ENCODE data around the gene TRUB2.
A peak's percentile ranks its signal among the peaks of the same experiment; 100 is the strongest.

TRUB2 gene

GRCh38 chr9:128361986-128362646 lies 39.9 kb upstream of the TRUB2 start:
- DNase-seq (ENCODE audit: insufficient read length, low spot score), result peak; percentile 77
- peak; percentile 84 for FAIRE-seq
- TF ChIP-seq PAX5 (IDR thresholded peaks at IDR 0.05; ENCODE audit: insufficient read depth, low read length, severe bottlenecking), result no peak
- no peak for TF ChIP-seq TAF1 (IDR thresholded peaks at IDR 0.05; ENCODE audit: low read depth, low read length)
- no peak for TF ChIP-seq POLR2A (IDR thresholded peaks at IDR 0.05; ENCODE audit: low read depth, low read length)
- no peak for TF ChIP-seq SPI1 (IDR thresholded peaks at IDR 0.05; ENCODE audit: low read depth, low read length)
- TF ChIP-seq POU2F2 (IDR thresholded peaks at IDR 0.05; ENCODE audit: low read depth, low read length), result no peak
- no peak for TF ChIP-seq POLR2AphosphoS5 (IDR thresholded peaks at IDR 0.05; ENCODE audit: low read depth, low read length)

DNA sequence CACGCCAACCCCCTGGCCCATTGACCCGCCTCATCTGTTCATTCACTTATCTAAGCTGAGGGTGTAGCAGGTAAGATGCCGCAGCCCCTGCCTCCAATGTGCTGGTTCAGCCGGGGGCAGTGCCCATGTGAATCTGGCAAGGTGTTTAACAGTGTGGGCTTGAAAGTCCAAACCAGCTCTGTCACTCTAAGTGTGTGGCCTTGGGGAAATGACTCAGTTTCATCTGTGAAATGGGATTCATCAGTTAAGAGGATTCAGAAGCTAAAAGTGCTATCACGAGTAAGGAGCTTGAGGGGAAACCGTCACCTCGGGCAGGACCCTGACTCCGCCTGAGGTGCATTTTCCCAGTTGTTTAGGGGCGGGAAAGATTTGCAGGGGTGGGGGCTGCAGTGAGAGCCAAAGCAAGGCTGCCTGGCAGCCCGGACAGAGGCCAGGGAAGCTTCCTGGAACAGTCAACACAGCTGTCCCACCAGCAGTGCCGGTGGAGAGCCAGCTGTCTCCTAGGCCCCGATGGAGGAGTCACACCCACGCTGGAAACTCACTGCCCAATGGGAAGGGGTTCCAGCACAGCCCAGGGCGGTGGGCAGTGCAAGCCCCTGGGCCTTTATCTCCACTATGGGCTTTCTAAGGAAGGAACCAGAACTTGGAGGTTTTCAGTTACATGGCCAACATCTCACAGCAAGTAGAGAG lies 39.2 kb upstream of the TRUB2 start:
- TF ChIP-seq SPI1 (IDR thresholded peaks at IDR 0.05; ENCODE audit: low read depth, low read length) (no peak), POU2F2 (IDR thresholded peaks at IDR 0.05; ENCODE audit: low read depth, low read length) (no peak), PAX5 (IDR thresholded peaks at IDR 0.05; ENCODE audit: insufficient read depth, low read length, severe bottlenecking) (no peak), TAF1 (IDR thresholded peaks at IDR 0.05; ENCODE audit: low read depth, low read length) (no peak), POLR2A (IDR thresholded peaks at IDR 0.05; ENCODE audit: low read depth, low read length) (no peak), POLR2AphosphoS5 (IDR thresholded peaks at IDR 0.05; ENCODE audit: low read depth, low read length) (no peak)
- no peak for FAIRE-seq
- no peak for DNase-seq (ENCODE audit: insufficient read length, low spot score)

- no peak for TF ChIP-seq TAF1 (IDR thresholded peaks at IDR 0.05; ENCODE audit: low read depth, low read length)
- no peak for TF ChIP-seq PAX5 (IDR thresholded peaks at IDR 0.05; ENCODE audit: insufficient read depth, low read length, severe bottlenecking)
- no peak for DNase-seq (ENCODE audit: insufficient read length, low spot score)
- no peak for FAIRE-seq
Observed at GRCh38 chr9:128360826-128361225, 38.6 kb upstream of the TRUB2 start.

DNA sequence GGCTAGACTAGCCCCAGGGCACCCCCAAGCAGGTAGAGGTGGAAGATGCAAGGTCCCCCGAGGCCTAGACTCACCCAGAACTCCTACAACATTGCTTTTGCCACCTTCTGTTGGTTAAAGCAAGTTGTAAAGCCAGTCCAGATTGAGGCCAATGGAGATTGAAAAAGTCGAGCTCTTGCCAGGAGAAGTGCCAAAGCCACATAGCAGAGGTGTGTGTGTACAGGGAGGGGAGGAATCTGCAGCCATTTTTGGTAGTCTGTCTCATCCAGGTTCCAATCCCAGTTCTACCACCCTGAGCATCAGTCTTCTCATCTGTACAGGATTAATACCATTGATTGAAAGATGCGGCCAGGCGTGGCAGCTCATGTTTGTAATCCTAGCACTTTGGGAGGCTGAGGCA lies 36.6 kb upstream of the TRUB2 start:
- DNase-seq (ENCODE audit: insufficient read length, low spot score) (no peak), FAIRE-seq (no peak)
- TF ChIP-seq SPI1 (IDR thresholded peaks at IDR 0.05; ENCODE audit: low read depth, low read length) (no peak), POLR2AphosphoS5 (IDR thresholded peaks at IDR 0.05; ENCODE audit: low read depth, low read length) (no peak), TAF1 (IDR thresholded peaks at IDR 0.05; ENCODE audit: low read depth, low read length) (no peak), POLR2A (IDR thresholded peaks at IDR 0.05; ENCODE audit: low read depth, low read length) (no peak), PAX5 (IDR thresholded peaks at IDR 0.05; ENCODE audit: insufficient read depth, low read length, severe bottlenecking) (no peak), POU2F2 (IDR thresholded peaks at IDR 0.05; ENCODE audit: low read depth, low read length) (no peak)

DNA sequence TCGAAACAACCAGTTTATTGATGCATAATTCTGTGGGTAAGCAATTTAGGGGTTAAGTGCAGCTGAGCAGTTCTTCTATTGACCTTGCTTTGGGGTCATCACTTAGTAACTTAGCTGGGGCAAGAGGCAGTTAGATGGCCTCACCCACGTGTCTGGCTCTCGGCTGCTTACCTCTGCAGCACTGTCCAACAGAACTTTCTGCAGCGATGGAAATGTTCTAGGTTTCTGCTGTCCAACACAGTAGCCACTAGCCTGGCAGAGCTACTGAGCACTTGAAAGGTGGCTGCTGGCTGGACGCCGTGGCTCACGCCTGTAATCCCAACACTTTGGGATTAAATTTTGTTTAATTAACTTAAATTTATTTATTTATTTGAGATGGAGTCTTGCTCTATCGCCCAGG lies 35.8 kb upstream of the TRUB2 start:
- no peak for TF ChIP-seq SPI1 (IDR thresholded peaks at IDR 0.05; ENCODE audit: low read depth, low read length)
- no peak for TF ChIP-seq POU2F2 (IDR thresholded peaks at IDR 0.05; ENCODE audit: low read depth, low read length)
- TF ChIP-seq POLR2AphosphoS5 (IDR thresholded peaks at IDR 0.05; ENCODE audit: low read depth, low read length), result no peak
- FAIRE-seq (no peak), DNase-seq (ENCODE audit: insufficient read length, low spot score) (no peak)

DNA sequence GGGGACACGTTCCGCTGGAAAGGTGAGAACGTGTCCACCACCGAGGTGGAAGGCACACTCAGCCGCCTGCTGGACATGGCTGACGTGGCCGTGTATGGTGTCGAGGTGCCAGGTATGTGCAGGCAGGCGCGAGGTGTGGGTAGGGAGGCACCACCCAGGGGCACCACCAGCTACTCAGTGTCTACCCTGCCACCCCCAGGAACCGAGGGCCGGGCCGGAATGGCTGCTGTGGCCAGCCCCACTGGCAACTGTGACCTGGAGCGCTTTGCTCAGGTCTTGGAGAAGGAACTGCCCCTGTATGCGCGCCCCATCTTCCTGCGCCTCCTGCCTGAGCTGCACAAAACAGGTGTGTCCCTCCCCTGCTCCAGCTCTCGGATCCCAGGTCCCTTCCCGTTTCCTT lies 33.2 kb upstream of the TRUB2 start:
- no peak for DNase-seq (ENCODE audit: insufficient read length, low spot score)
- TF ChIP-seq PAX5 (IDR thresholded peaks at IDR 0.05; ENCODE audit: insufficient read depth, low read length, severe bottlenecking) (no peak), SPI1 (IDR thresholded peaks at IDR 0.05; ENCODE audit: low read depth, low read length) (no peak), POLR2A (IDR thresholded peaks at IDR 0.05; ENCODE audit: low read depth, low read length) (no peak), TAF1 (IDR thresholded peaks at IDR 0.05; ENCODE audit: low read depth, low read length) (no peak), POLR2AphosphoS5 (IDR thresholded peaks at IDR 0.05; ENCODE audit: low read depth, low read length) (no peak), POU2F2 (IDR thresholded peaks at IDR 0.05; ENCODE audit: low read depth, low read length) (no peak)
- no peak for FAIRE-seq

GRCh38 chr9:128349772-128350171 lies 27.5 kb upstream of the TRUB2 start:
- DNase-seq (ENCODE audit: insufficient read length, low spot score) (no peak), FAIRE-seq (no peak)
- TF ChIP-seq SPI1 (IDR thresholded peaks at IDR 0.05; ENCODE audit: low read depth, low read length), result no peak
- no peak for TF ChIP-seq TAF1 (IDR thresholded peaks at IDR 0.05; ENCODE audit: low read depth, low read length)
- no peak for TF ChIP-seq PAX5 (IDR thresholded peaks at IDR 0.05; ENCODE audit: insufficient read depth, low read length, severe bottlenecking)
- no peak for TF ChIP-seq POLR2A (IDR thresholded peaks at IDR 0.05; ENCODE audit: low read depth, low read length)
- TF ChIP-seq POLR2AphosphoS5 (IDR thresholded peaks at IDR 0.05; ENCODE audit: low read depth, low read length), result no peak
- no peak for TF ChIP-seq POU2F2 (IDR thresholded peaks at IDR 0.05; ENCODE audit: low read depth, low read length)

GRCh38 chr9:128349125-128349524 lies 26.9 kb upstream of the TRUB2 start:
- TF ChIP-seq POLR2AphosphoS5 (IDR thresholded peaks at IDR 0.05; ENCODE audit: low read depth, low read length) (no peak), POU2F2 (IDR thresholded peaks at IDR 0.05; ENCODE audit: low read depth, low read length) (no peak), POLR2A (IDR thresholded peaks at IDR 0.05; ENCODE audit: low read depth, low read length) (no peak), TAF1 (IDR thresholded peaks at IDR 0.05; ENCODE audit: low read depth, low read length) (no peak), SPI1 (IDR thresholded peaks at IDR 0.05; ENCODE audit: low read depth, low read length) (no peak), PAX5 (IDR thresholded peaks at IDR 0.05; ENCODE audit: insufficient read depth, low read length, severe bottlenecking) (no peak)
- FAIRE-seq (no peak), DNase-seq (ENCODE audit: insufficient read length, low spot score) (no peak)

DNA sequence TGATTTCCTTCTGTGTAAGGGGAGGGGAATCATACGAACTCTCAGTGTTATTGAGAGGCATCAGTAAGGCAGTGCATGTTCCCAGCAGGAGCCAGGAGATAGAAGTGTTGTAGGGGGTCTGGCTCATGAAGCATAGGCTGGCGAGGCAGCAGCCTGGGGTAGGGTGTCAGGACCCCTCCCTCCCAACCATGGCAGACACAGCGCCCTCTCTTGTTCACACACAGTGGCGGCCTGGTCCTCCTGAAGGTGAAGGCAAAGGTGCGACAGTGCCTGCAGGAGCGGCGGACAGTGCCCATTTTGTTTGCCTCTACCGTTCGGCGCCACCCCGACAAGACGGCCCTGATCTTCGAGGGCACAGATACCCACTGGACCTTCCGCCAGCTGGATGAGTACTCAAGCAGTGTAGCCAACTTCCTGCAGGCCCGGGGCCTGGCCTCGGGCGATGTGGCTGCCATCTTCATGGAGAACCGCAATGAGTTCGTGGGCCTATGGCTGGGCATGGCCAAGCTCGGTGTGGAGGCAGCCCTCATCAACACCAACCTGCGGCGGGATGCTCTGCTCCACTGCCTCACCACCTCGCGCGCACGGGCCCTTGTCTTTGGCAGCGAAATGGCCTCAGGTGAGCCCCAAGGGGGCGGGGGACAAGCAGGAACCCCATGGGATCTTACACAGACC lies 22.8 kb upstream of the TRUB2 start:
- FAIRE-seq (no peak), DNase-seq (ENCODE audit: insufficient read length, low spot score) (no peak)
- TF ChIP-seq POU2F2 (IDR thresholded peaks at IDR 0.05; ENCODE audit: low read depth, low read length) (no peak), POLR2A (IDR thresholded peaks at IDR 0.05; ENCODE audit: low read depth, low read length) (no peak), PAX5 (IDR thresholded peaks at IDR 0.05; ENCODE audit: insufficient read depth, low read length, severe bottlenecking) (no peak)

All from GM12891 (cell line).